GM23338 (cell line): ENCODE data around the gene S100A12. TPM values are rescaled to one million over a fixed set of nuclear protein-coding genes. Genes with fewer than 3 reads are reported as not detected.

Experiments used
- ATAC-seq: fragments of 200-7000 bp; cut with Tn5 transposase; 3 replicates; pipeline ENCODE4 v1.9.1; 2020
- DNase-seq: peaks from one replicate; pipeline ENCODE4 v3.0.0-alpha.2; 2015; ENCODE audit warnings: low spot score
- H2AFZ ChIP-seq: fragments of 200-600 bp; sonication (generic); 2 replicates; pipeline ENCODE4 v1.8.0; 2016; ENCODE audit warnings: antibody characterized with exemption, mild to moderate bottlenecking, moderate library complexity
- H3F3A ChIP-seq: fragments of 200-600 bp; sonication (generic); replicated peaks from 2 replicates; pipeline ENCODE4 v1.8.0; 2017; ENCODE audit warnings: antibody characterized with exemption, mixed run types, low read depth
- H3K27ac ChIP-seq: fragments of 200-600 bp; sonication (generic); 2 replicates; pipeline ENCODE4 v1.6.1; 2016; ENCODE audit warnings: low read depth
- H3K27me3 ChIP-seq: fragments of 200-600 bp; sonication (generic); 2 replicates; pipeline ENCODE4 v1.8.0; 2016; ENCODE audit warnings: mild to moderate bottlenecking, mixed run types, moderate library complexity; ENCODE audit not compliant: insufficient read depth
- H3K36me3 ChIP-seq: fragments of 200-600 bp; sonication (generic); 2 replicates; pipeline ENCODE4 v1.8.0; 2016; ENCODE audit warnings: mild to moderate bottlenecking; ENCODE audit not compliant: insufficient read depth
- H3K4me1 ChIP-seq: fragments of 200-600 bp; sonication (generic); 2 replicates; pipeline ENCODE4 v1.8.0; 2016; ENCODE audit warnings: mild to moderate bottlenecking, moderate library complexity; ENCODE audit not compliant: insufficient read depth
- H3K4me2 ChIP-seq: fragments of 200-600 bp; sonication (generic); 2 replicates; pipeline ENCODE4 v1.7.1; 2017; ENCODE audit warnings: mixed run types
- H3K4me3 ChIP-seq: fragments of 200-600 bp; sonication (generic); 2 replicates; pipeline ENCODE4 v1.6.1; 2016; ENCODE audit warnings: mixed run types
- H3K79me2 ChIP-seq: fragments of 200-600 bp; sonication (generic); replicated peaks from 2 replicates; pipeline ENCODE4 v1.8.0; 2017; ENCODE audit warnings: mild to moderate bottlenecking; ENCODE audit not compliant: insufficient read depth
- H3K9me2 ChIP-seq: fragments of 200-600 bp; sonication (generic); 2 replicates; pipeline ENCODE4 v1.8.0; 2017; ENCODE audit not compliant: insufficient read depth
- H4K20me1 ChIP-seq: fragments of 200-600 bp; sonication (generic); replicated peaks from 2 replicates; pipeline ENCODE4 v1.8.0; 2017; ENCODE audit warnings: mild to moderate bottlenecking; ENCODE audit not compliant: insufficient read depth
- H3K27ac Mint-ChIP-seq: 2 replicates; pipeline ENCODE4 v1.8.0; 2020; ENCODE audit warnings: inconsistent platforms, mild to moderate bottlenecking, moderate library complexity, mixed read lengths
- H3K27me3 Mint-ChIP-seq: 3 replicates; pipeline ENCODE4 v1.8.0; 2022; ENCODE audit warnings: low read depth, mild to moderate bottlenecking, moderate library complexity, mixed read lengths, inconsistent platforms; ENCODE audit not compliant: insufficient read depth, poor library complexity
- H3K36me3 Mint-ChIP-seq: 3 replicates; pipeline ENCODE4 v1.8.0; 2021; ENCODE audit warnings: low read depth, mild to moderate bottlenecking, inconsistent platforms, moderate library complexity, mixed read lengths
- H3K4me1 Mint-ChIP-seq: 3 replicates; pipeline ENCODE4 v1.8.0; 2020; ENCODE audit warnings: mild to moderate bottlenecking, inconsistent platforms, mixed read lengths
- H3K4me3 Mint-ChIP-seq: 3 replicates; pipeline ENCODE4 v1.8.0; 2021; ENCODE audit warnings: moderate library complexity, mild to moderate bottlenecking, inconsistent platforms, mixed read lengths
- H3K9me3 Mint-ChIP-seq: 3 replicates; pipeline ENCODE4 v1.8.0; 2020; ENCODE audit warnings: moderate library complexity, mild to moderate bottlenecking, inconsistent platforms, mixed read lengths
- CREB1 ChIP-seq: fragments of 250-450 bp; sonication (Bioruptor Pico); IDR thresholded peaks from 2 replicates; pipeline ENCODE4 v1.5.0; 2020; ENCODE audit warnings: low read depth, mild to moderate bottlenecking, moderate library complexity
- CTCF ChIP-seq, 2 experiments: fragments of 200-600 bp in 1 of 2; sonication (generic) in 1 of 2; conservative IDR thresholded peaks; 2 replicates each; pipeline versions ENCODE4 v1.5.1 to v1.6.1; 2016 to 2017; ENCODE audit warnings: antibody characterized with exemption in 2 of 2, low read depth in 2 of 2, mild to moderate bottlenecking in 2 of 2, moderate library complexity in 1 of 2
- ETS1 ChIP-seq: IDR thresholded peaks from 2 replicates; pipeline ENCODE4 v1.6.1; 2016; ENCODE audit warnings: antibody characterized with exemption
- EZH2 ChIP-seq: fragments of 200-600 bp; sonication (generic); IDR thresholded peaks from one replicate; pipeline ENCODE4 v1.8.0; 2017; ENCODE audit warnings: antibody characterized with exemption, mild to moderate bottlenecking, low read depth; ENCODE audit not compliant: unreplicated experiment
- EZH2phosphoT487 ChIP-seq: fragments of 200-600 bp; sonication (generic); IDR thresholded peaks from one replicate; pipeline ENCODE4 v1.8.1; 2018; ENCODE audit warnings: antibody characterized with exemption; ENCODE audit not compliant: unreplicated experiment
- JUNB ChIP-seq: IDR thresholded peaks from one replicate; pipeline ENCODE4 v1.6.1; 2016; ENCODE audit warnings: antibody characterized with exemption; ENCODE audit not compliant: unreplicated experiment
- NANOG ChIP-seq: IDR thresholded peaks from 2 replicates; pipeline ENCODE4 v1.6.1; 2016; ENCODE audit warnings: antibody characterized with exemption, borderline replicate concordance
- POLR2AphosphoS5 ChIP-seq: IDR thresholded peaks from 2 replicates; pipeline ENCODE4 v1.6.1; 2016; ENCODE audit warnings: antibody characterized with exemption, low read depth
- REST ChIP-seq: IDR thresholded peaks from one replicate; pipeline ENCODE4 v1.6.1; 2018; ENCODE audit warnings: antibody characterized with exemption; ENCODE audit not compliant: unreplicated experiment
- STAT1 ChIP-seq: IDR thresholded peaks from one replicate; pipeline ENCODE4 v1.6.1; 2016; ENCODE audit warnings: antibody characterized with exemption; ENCODE audit not compliant: unreplicated experiment
- ZNF114 ChIP-seq: fragments of 250-450 bp; sonication (Bioruptor Pico); IDR thresholded peaks from 2 replicates; pipeline ENCODE4 v1.5.0; 2020; ENCODE audit warnings: mild to moderate bottlenecking, moderate library complexity
- ZNF331 ChIP-seq: fragments of 250-450 bp; sonication (Bioruptor Pico); IDR thresholded peaks from 2 replicates; pipeline ENCODE4 v1.5.0; 2020; ENCODE audit warnings: low read depth, mild to moderate bottlenecking, moderate library complexity
- ZNF462 ChIP-seq: fragments of 250-450 bp; sonication (Bioruptor Pico); IDR thresholded peaks from 2 replicates; pipeline ENCODE4 v1.5.0; 2020; ENCODE audit warnings: mild to moderate bottlenecking, moderate library complexity
- polyA plus RNA-seq: library from polyadenylated mRNA; unstranded; fragments of >200 nt; fragmentation: Nextera tagmentation; extraction: Ambion mirVana; gene quantifications from 2 replicates; pipeline ENCODE4 v1.2.1, GENCODE V29; 2016
- total RNA-seq: library from RNA; depleted of rRNA; stranded (reverse); fragments of >200 nt; shearing (Covaris generic); gene quantifications from 2 replicates; pipeline ENCODE4 v1.2.3, GENCODE V29; 2014

S100A12 gene
- total and polyA plus RNA-seq, 2 experiments from 2014 or later, result not detected

- H3K4me2 ChIP-seq, result no peak overlapping the region
- no peaks in the 10 kb centered on the region for H3K4me1 ChIP-seq
- TF ChIP-seq REST, result no peak
- no peak for TF ChIP-seq ZNF331 (CRISPR knock-in tag)
- TF ChIP-seq STAT1, result no peak
- TF ChIP-seq ZNF114, result no peak
- TF ChIP-seq CTCF (conservative IDR thresholded peaks at IDR 0.05; ENCODE audit: low read depth in 2 of 2), result no peak
- no peak for TF ChIP-seq ETS1
- TF ChIP-seq JUNB, result no peak
- no peak for TF ChIP-seq POLR2AphosphoS5
- TF ChIP-seq EZH2phosphoT487, result no peak
- TF ChIP-seq ZNF462 (CRISPR knock-in tag), result no peak
- TF ChIP-seq EZH2, result no peak
- no peak for TF ChIP-seq CREB1
- TF ChIP-seq NANOG, result no peak
- H3K27ac ChIP-seq, result no peak overlapping the region
- no peaks in the 10 kb centered on the region for H4K20me1 ChIP-seq
- H3K27me3 ChIP-seq, result no peaks in the 10 kb centered on the region
- Mint-ChIP-seq H3K9me3 (no peaks in the 10 kb centered on the region), H3K4me1 (peaks cover under 1% of the 10 kb centered on the region; the same call in 1 of the 3 replicates), H3K36me3 (no peaks in the 10 kb centered on the region), H3K4me3 (no peak overlapping the region), H3K27ac (no peak overlapping the region), H3K27me3 (peaks cover 10% of the 10 kb centered on the region)
- H3K9me2 ChIP-seq, result no peaks in the 10 kb centered on the region
- no peak for DNase-seq
- no peaks in the 10 kb centered on the region for H3F3A ChIP-seq
- H3K4me3 ChIP-seq, result no peak overlapping the region
- no peak for ATAC-seq
- no peaks in the 10 kb centered on the region for H3K36me3 ChIP-seq
- H3K79me2 ChIP-seq, result no peaks in the 10 kb centered on the region
- H2AFZ ChIP-seq, result no peak overlapping the region
These were observed 25.8 kb downstream of the S100A12 start for GRCh38 chr1:153349363-153350320.
